Activated CD4-positive, alpha-beta T cell treated with anti-CD3 and anti-CD28 coated beads, Interleukin-2, amount 10 ng/mL, durations not matched to agents 7 days and 5 days (primary cell): ENCODE measurements around the gene PPP2R5E. TPM values are rescaled to one million over a fixed set of nuclear protein-coding genes. Genes with fewer than 3 reads are reported as not detected.
"Not testable (repeated sequence)": the region's sequence is repeated elsewhere in the genome, so short reads cannot be mapped to it uniquely, and the experiment has no call there.

Experiments
- CTCF ChIA-PET: fragments of 350-600 bp; sonication (Branson Sonifier 250); formaldehyde crosslinking; loops from one replicate; lab custom pipeline; 2021; ENCODE audit warnings: antibody characterized with exemption; lab: Charles Lee
- POLR2A ChIA-PET: fragments of 350-600 bp; sonication (Branson Sonifier 250); formaldehyde crosslinking; loops from one replicate; lab custom pipeline; 2021; ENCODE audit warnings: antibody characterized with exemption; lab: Charles Lee
- DNase-seq: peaks from one replicate; pipeline ENCODE4 v3.0.0-alpha.2; 2020
- H3K27ac Mint-ChIP-seq: one replicate; pipeline ENCODE4 v1.8.0; 2021; ENCODE audit warnings: mild to moderate bottlenecking, moderate library complexity, mixed read lengths
- H3K27me3 Mint-ChIP-seq: one replicate; pipeline ENCODE4 v1.8.0; 2021; ENCODE audit warnings: mixed read lengths
- H3K36me3 Mint-ChIP-seq: one replicate; pipeline ENCODE4 v1.8.0; 2021; ENCODE audit warnings: low read depth, mixed read lengths
- H3K4me1 Mint-ChIP-seq: one replicate; pipeline ENCODE4 v1.8.0; 2021; ENCODE audit warnings: mixed read lengths
- H3K4me3 Mint-ChIP-seq: one replicate; pipeline ENCODE4 v1.8.0; 2021; ENCODE audit warnings: mild to moderate bottlenecking, moderate library complexity, mixed read lengths
- H3K9me3 Mint-ChIP-seq: one replicate; pipeline ENCODE4 v1.8.0; 2021; ENCODE audit warnings: mixed read lengths
- total RNA-seq, 2 experiments: library from RNA; stranded (reverse); gene quantifications; one replicate each; pipeline ENCODE4 v1.2.3, GENCODE V29; 2021

The PPP2R5E gene
- total RNA-seq, 2 experiments from 2014 or later: 45.5 to 49.6 TPM

- H3K27me3 Mint-ChIP-seq: no peaks in the 10 kb centered on the region
- peaks cover 37% of the 10 kb centered on the region for H3K36me3 Mint-ChIP-seq
- ChIA-PET POLR2A (no interaction called here), CTCF (no interaction called here)
- no peak for DNase-seq
- H3K4me3 Mint-ChIP-seq: no peak overlapping the region
- peaks cover 3% of the 10 kb centered on the region for H3K9me3 Mint-ChIP-seq
- no peak overlapping the region for H3K27ac Mint-ChIP-seq
- peaks cover 8% of the 10 kb centered on the region for H3K4me1 Mint-ChIP-seq
Observed at GRCh38 chr14:63375769-63376168, 167.4 kb downstream of the PPP2R5E start.

GRCh38 chr14:63371613-63372012, 171.6 kb downstream of the PPP2R5E start:
- H3K4me3 Mint-ChIP-seq, POLR2A ChIA-PET, DNase-seq, H3K9me3 Mint-ChIP-seq, H3K27me3 Mint-ChIP-seq, H3K27ac Mint-ChIP-seq, H3K4me1 Mint-ChIP-seq: not testable (repeated sequence)
- CTCF ChIA-PET: interaction anchor here (1.4 kb wide), 1 partner anchor 12 kb away, joined by 3 read pairs; no protein-coding TSS in a partner anchor
- peaks cover 24% of the 10 kb centered on the region for H3K36me3 Mint-ChIP-seq

GRCh38 chr14:63371033-63371432, 172.1 kb downstream of the PPP2R5E start:
- H3K4me1 Mint-ChIP-seq: peaks cover 8% of the 10 kb centered on the region
- peaks cover 24% of the 10 kb centered on the region for H3K36me3 Mint-ChIP-seq
- H3K9me3 Mint-ChIP-seq: peaks cover 3% of the 10 kb centered on the region
- H3K27me3 Mint-ChIP-seq: no peaks in the 10 kb centered on the region
- H3K4me3 Mint-ChIP-seq: no peak overlapping the region
- no peak for DNase-seq
- CTCF ChIA-PET: interaction anchor here (1.4 kb wide), 1 partner anchor 12 kb away, joined by 3 read pairs; no protein-coding TSS in a partner anchor
- no peak overlapping the region for H3K27ac Mint-ChIP-seq
- POLR2A ChIA-PET: no interaction called here

- peaks cover 3% of the 10 kb centered on the region for H3K9me3 Mint-ChIP-seq
Observed at GRCh38 chr14:63367742-63368364, 175.3 kb downstream of the PPP2R5E start.

GRCh38 chr14:63362389-63362819, 180.8 kb downstream of the PPP2R5E start:
- ChIA-PET POLR2A (no interaction called here), CTCF (interaction anchor here (1.1 kb wide), 1 partner anchor 17 kb away, joined by 3 read pairs; no protein-coding TSS in a partner anchor)
- Mint-ChIP-seq H3K27ac (no peak overlapping the region), H3K27me3 (peaks cover 21% of the 10 kb centered on the region), H3K9me3 (no peaks in the 10 kb centered on the region), H3K4me3 (no peak overlapping the region), H3K36me3 (no peaks in the 10 kb centered on the region), H3K4me1 (no peaks in the 10 kb centered on the region)
- no peak for DNase-seq

More at GRCh38 chr14:63367742-63368364, 175.3 kb downstream of the PPP2R5E start:
- ChIA-PET CTCF (no interaction called here), POLR2A (no interaction called here)
- DNase-seq: no peak
- Mint-ChIP-seq H3K27ac (no peak overlapping the region), H3K4me3 (no peak overlapping the region), H3K27me3 (peaks cover 12% of the 10 kb centered on the region), H3K4me1 (peaks cover 8% of the 10 kb centered on the region), H3K36me3 (peaks cover 11% of the 10 kb centered on the region)

GRCh38 chr14:63361790-63362189, 181.4 kb downstream of the PPP2R5E start:
- Mint-ChIP-seq H3K27me3 (peaks cover 21% of the 10 kb centered on the region), H3K9me3 (no peaks in the 10 kb centered on the region), H3K4me1 (no peaks in the 10 kb centered on the region), H3K4me3 (no peak overlapping the region), H3K27ac (no peak overlapping the region), H3K36me3 (no peaks in the 10 kb centered on the region)
- ChIA-PET POLR2A (no interaction called here), CTCF (no interaction called here)
- no peak for DNase-seq

GRCh38 chr14:63357841-63358240, 185.3 kb downstream of the PPP2R5E start:
- POLR2A ChIA-PET: no interaction called here
- H3K36me3 Mint-ChIP-seq: no peaks in the 10 kb centered on the region
- no peak overlapping the region for H3K4me3 Mint-ChIP-seq
- CTCF ChIA-PET: no interaction called here
- no peak overlapping the region for H3K27ac Mint-ChIP-seq
- no peaks in the 10 kb centered on the region for H3K9me3 Mint-ChIP-seq
- H3K4me1 Mint-ChIP-seq: no peaks in the 10 kb centered on the region
- DNase-seq: no peak
- H3K27me3 Mint-ChIP-seq: peaks cover 27% of the 10 kb centered on the region

- H3K9me3 Mint-ChIP-seq: no peaks in the 10 kb centered on the region
- POLR2A ChIA-PET: no interaction called here
Observed at GRCh38 chr14:63345826-63346225, 197.4 kb downstream of the PPP2R5E start.

GRCh38 chr14:63344336-63344735, 198.8 kb downstream of the PPP2R5E start:
- H3K4me3 Mint-ChIP-seq: no peak overlapping the region
- POLR2A ChIA-PET: no interaction called here
- CTCF ChIA-PET: interaction anchor here (0.9 kb wide), 1 partner anchor 10 kb away, joined by 3 read pairs; no protein-coding TSS in a partner anchor

More at GRCh38 chr14:63345826-63346225, 197.4 kb downstream of the PPP2R5E start:
- H3K36me3 Mint-ChIP-seq: no peaks in the 10 kb centered on the region
- no peak overlapping the region for H3K4me3 Mint-ChIP-seq
- H3K4me1 Mint-ChIP-seq: no peaks in the 10 kb centered on the region
- DNase-seq: no peak
- H3K27ac Mint-ChIP-seq: no peak overlapping the region
- H3K27me3 Mint-ChIP-seq: peaks cover 30% of the 10 kb centered on the region
- CTCF ChIA-PET: no interaction called here

GRCh38 chr14:63343878-63344277, 199.3 kb downstream of the PPP2R5E start:
- CTCF ChIA-PET: no interaction called here
- POLR2A ChIA-PET: no interaction called here
- Mint-ChIP-seq H3K4me1 (no peaks in the 10 kb centered on the region), H3K9me3 (no peaks in the 10 kb centered on the region), H3K4me3 (no peak overlapping the region), H3K36me3 (no peaks in the 10 kb centered on the region), H3K27me3 (peaks cover 35% of the 10 kb centered on the region), H3K27ac (no peak overlapping the region)
- no peak for DNase-seq

More at GRCh38 chr14:63344336-63344735, 198.8 kb downstream of the PPP2R5E start:
- peaks cover 34% of the 10 kb centered on the region for H3K27me3 Mint-ChIP-seq
- no peak overlapping the region for H3K27ac Mint-ChIP-seq
- H3K9me3 Mint-ChIP-seq: no peaks in the 10 kb centered on the region
- no peaks in the 10 kb centered on the region for H3K36me3 Mint-ChIP-seq
- H3K4me1 Mint-ChIP-seq: no peaks in the 10 kb centered on the region
- DNase-seq: no peak

- Mint-ChIP-seq H3K27me3 (peaks cover 33% of the 10 kb centered on the region), H3K27ac (no peak overlapping the region), H3K36me3 (no peaks in the 10 kb centered on the region), H3K9me3 (no peaks in the 10 kb centered on the region), H3K4me1 (no peaks in the 10 kb centered on the region), H3K4me3 (no peak overlapping the region)
- ChIA-PET CTCF (no interaction called here), POLR2A (no interaction called here)
- DNase-seq: no peak
Observed at GRCh38 chr14:63342371-63342770, 200.8 kb downstream of the PPP2R5E start.

- Mint-ChIP-seq H3K9me3 (no peaks in the 10 kb centered on the region), H3K27me3 (peaks cover 11% of the 10 kb centered on the region), H3K36me3 (no peaks in the 10 kb centered on the region), H3K27ac (no peak overlapping the region), H3K4me3 (no peak overlapping the region), H3K4me1 (no peaks in the 10 kb centered on the region)
- DNase-seq: no peak
- ChIA-PET CTCF (interaction anchor here (1.2 kb wide), 1 partner anchor 11 kb away, joined by 4 read pairs; no protein-coding TSS in a partner anchor), POLR2A (no interaction called here)
Observed at GRCh38 chr14:63328787-63329737, 214.1 kb downstream of the PPP2R5E start.

- no peaks in the 10 kb centered on the region for H3K27me3 Mint-ChIP-seq
- ChIA-PET POLR2A (no interaction called here), CTCF (interaction anchor here (1.4 kb wide), 1 partner anchor 50 kb away, joined by 3 read pairs; no protein-coding TSS in a partner anchor)
- H3K4me1 Mint-ChIP-seq: no peaks in the 10 kb centered on the region
- no peaks in the 10 kb centered on the region for H3K9me3 Mint-ChIP-seq
- no peak overlapping the region for H3K27ac Mint-ChIP-seq
- no peak for DNase-seq
- H3K4me3 Mint-ChIP-seq: no peak overlapping the region
- H3K36me3 Mint-ChIP-seq: no peaks in the 10 kb centered on the region
Observed at GRCh38 chr14:63326840-63327239, 216.3 kb downstream of the PPP2R5E start.
